Stomach (tissue), 4 donors: ENCODE data around the gene RASSF5.

Experiments used
- EP300 ChIP-seq: sonication (generic); formaldehyde crosslinking; IDR thresholded peaks from one replicate; pipeline ENCODE4 v1.6.1; 2017; ENCODE audit warnings: antibody characterized with exemption
- POLR2A ChIP-seq, 4 donors: fragments of 450-650 bp; IDR thresholded peaks; one replicate each; pipeline ENCODE4 v1.6.1; 2016; ENCODE audit warnings: antibody characterized with exemption in 4 of 4, control low read depth in 2 of 4, mild to moderate bottlenecking in 1 of 4, moderate library complexity in 1 of 4
- POLR2AphosphoS5 ChIP-seq, 3 donors: sonication (generic); formaldehyde crosslinking; IDR thresholded peaks; one replicate each; pipeline ENCODE4 v1.6.1; 2016; ENCODE audit warnings: antibody characterized with exemption in 3 of 3
- TF ChIP-seq, protein P1 (sequence below), 7 experiments: fragments of 450-650 bp in 4 of 7; fragments of 200-600 bp in 3 of 7; sonication (generic) in 3 of 7; IDR thresholded peaks; one replicate each; pipeline ENCODE4 v1.5.1; 2016 to 2019; ENCODE audit warnings: antibody characterized with exemption in 7 of 7, control low read depth in 2 of 7, mild to moderate bottlenecking in 1 of 7

DNA sequence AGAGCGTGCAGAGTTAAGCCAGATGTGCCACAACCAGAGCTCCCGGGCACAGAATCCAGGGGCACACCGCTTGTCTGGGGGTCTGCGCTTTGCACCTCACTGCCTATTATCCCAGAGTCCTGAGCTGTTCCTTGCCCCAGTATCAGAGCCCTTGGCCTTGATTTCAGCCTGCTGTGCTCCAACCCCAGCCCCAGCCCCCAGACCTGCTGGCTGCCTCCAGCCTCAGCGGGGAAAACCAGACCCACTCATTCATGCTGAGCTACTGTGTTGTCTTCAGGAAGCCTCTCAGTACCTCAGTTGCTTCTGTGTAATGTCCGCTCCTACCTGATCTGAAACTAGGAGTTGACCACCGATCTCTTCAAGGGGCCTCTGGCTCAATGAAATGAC, 35.9 kb upstream of the RASSF5 start:
- TF ChIP-seq POLR2A (IDR thresholded peaks at IDR 0.05) (no peak), POLR2AphosphoS5 (IDR thresholded peaks at IDR 0.05) (no peak), EP300 (no peak)
- TF ChIP-seq, protein P1, sequence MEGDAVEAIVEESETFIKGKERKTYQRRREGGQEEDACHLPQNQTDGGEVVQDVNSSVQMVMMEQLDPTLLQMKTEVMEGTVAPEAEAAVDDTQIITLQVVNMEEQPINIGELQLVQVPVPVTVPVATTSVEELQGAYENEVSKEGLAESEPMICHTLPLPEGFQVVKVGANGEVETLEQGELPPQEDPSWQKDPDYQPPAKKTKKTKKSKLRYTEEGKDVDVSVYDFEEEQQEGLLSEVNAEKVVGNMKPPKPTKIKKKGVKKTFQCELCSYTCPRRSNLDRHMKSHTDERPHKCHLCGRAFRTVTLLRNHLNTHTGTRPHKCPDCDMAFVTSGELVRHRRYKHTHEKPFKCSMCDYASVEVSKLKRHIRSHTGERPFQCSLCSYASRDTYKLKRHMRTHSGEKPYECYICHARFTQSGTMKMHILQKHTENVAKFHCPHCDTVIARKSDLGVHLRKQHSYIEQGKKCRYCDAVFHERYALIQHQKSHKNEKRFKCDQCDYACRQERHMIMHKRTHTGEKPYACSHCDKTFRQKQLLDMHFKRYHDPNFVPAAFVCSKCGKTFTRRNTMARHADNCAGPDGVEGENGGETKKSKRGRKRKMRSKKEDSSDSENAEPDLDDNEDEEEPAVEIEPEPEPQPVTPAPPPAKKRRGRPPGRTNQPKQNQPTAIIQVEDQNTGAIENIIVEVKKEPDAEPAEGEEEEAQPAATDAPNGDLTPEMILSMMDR (IDR thresholded peaks at IDR 0.05), result no peak
